ENCODE results near the gene DDX24. TPM values are rescaled to one million over a fixed set of nuclear protein-coding genes. Genes with fewer than 3 reads are reported as not detected.

The DDX24 gene
- total RNA-seq, 2 donors from 2014 or later, result 136 to 393 TPM

DNA sequence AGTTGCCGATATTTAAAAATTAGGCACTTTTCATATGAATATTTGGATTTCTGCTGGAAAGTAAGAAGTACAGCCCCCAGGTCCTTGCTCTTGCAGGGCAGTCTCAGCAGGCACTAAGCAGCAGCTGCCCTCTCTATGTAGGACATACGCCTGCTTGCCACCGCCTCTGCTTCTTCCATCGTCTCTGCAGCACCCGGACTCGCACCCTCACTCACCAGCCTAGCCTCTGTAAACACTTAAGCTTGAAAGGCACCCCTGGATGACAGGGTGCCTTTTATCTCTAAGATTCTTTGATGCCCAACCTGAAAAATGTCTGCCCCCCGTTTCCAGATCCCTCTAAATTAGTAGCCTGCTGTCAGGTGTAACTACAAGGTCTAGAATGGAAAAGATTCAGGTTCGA, 35.9 kb downstream of the DDX24 start:
- Histone ChIP-seq H3K9me3 (no peaks in the 10 kb centered on the region), H3K4me1 (replicated peaks) (no peaks in the 10 kb centered on the region), H3K36me3 (peaks cover 0 to 29% of the 10 kb centered on the region in 2 donors), H3K4me3 (no peak overlapping the region), H3K27ac (no peak overlapping the region), H3K27me3 (replicated peaks; ENCODE audit: insufficient read depth) (no peaks in the 10 kb centered on the region)
- intact Hi-C loops (cut with DNase I), result no loop called here
- no peak for DNase-seq (ENCODE audit: low spot score)
- 90% methylated on average over 8 of the region's 8 CpGs for WGBS
- no peak for TF ChIP-seq POLR2AphosphoS5 (IDR thresholded peaks at IDR 0.05)
- TF ChIP-seq POLR2A (IDR thresholded peaks at IDR 0.05), result no peak
- no peak for TF ChIP-seq CTCF (IDR thresholded peaks at IDR 0.05)

- TF ChIP-seq CTCF (IDR thresholded peaks at IDR 0.05), result no peak
- TF ChIP-seq POLR2AphosphoS5 (IDR thresholded peaks at IDR 0.05), result no peak
- no peak for TF ChIP-seq POLR2A (IDR thresholded peaks at IDR 0.05)
- H3K4me3 ChIP-seq, result no peak overlapping the region
- intact Hi-C loops (cut with DNase I), result no loop called here
- no peaks in the 10 kb centered on the region for H3K27me3 ChIP-seq (replicated peaks; ENCODE audit: insufficient read depth)
- no peak overlapping the region for H3K27ac ChIP-seq
- 86% methylated on average over 20 of the region's 20 CpGs for WGBS
- no peaks in the 10 kb centered on the region for H3K9me3 ChIP-seq
- peaks cover 0 to 24% of the 10 kb centered on the region in 2 donors for H3K36me3 ChIP-seq
- no peaks in the 10 kb centered on the region for H3K4me1 ChIP-seq (replicated peaks)
- DNase-seq (ENCODE audit: low spot score), result no peak
These were observed 36.4 kb downstream of the DDX24 start for GRCh38 chr14:94044476-94045091.

- Histone ChIP-seq H3K4me1 (replicated peaks) (no peaks in the 10 kb centered on the region), H3K4me3 (no peak overlapping the region), H3K36me3 (peaks cover 0 to 19% of the 10 kb centered on the region in 2 donors), H3K27me3 (replicated peaks; ENCODE audit: insufficient read depth) (no peaks in the 10 kb centered on the region), H3K9me3 (no peaks in the 10 kb centered on the region), H3K27ac (no peak overlapping the region)
- intact Hi-C loops (cut with DNase I), result no loop called here
- no peak for DNase-seq (ENCODE audit: low spot score)
- 91% methylated on average over 14 of the region's 14 CpGs for WGBS
- TF ChIP-seq CTCF (IDR thresholded peaks at IDR 0.05), result no peak
- TF ChIP-seq POLR2A (IDR thresholded peaks at IDR 0.05), result no peak
- TF ChIP-seq POLR2AphosphoS5 (IDR thresholded peaks at IDR 0.05), result no peak
These were observed 37.1 kb downstream of the DDX24 start for GRCh38 chr14:94043756-94044475.

DNA sequence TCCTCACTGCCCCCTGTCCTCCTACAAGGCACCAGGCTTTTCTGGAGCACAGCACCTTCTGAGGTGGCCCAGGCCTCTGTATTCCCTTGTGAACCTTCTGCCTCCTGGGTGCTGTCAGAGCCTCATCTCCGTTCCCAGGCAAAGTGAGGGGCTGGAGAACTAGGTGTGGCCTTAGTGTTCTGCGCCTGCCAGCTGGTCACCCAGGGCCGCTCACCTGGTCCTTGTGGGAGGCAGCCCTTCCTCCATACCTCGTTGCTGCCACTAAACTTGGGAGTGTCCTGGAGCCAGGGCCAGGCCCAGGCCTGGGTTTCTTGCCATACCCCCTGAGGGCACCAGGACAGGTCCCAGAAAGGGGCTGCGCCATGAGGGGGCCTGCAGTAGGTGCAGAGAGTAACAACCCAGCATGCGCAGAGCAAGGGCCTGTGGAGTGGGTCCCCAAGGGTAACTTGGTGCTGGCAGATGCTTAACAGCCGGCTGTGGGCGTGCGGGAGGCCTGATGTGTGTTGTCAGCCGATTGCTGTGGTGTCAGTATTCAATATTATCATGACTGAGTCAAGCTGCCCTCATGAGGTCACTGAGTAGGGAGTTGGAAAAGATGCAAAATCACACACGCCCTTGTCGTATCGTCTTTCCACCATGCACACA, 37.8 kb downstream of the DDX24 start:
- H3K27me3 ChIP-seq (replicated peaks; ENCODE audit: insufficient read depth), result no peaks in the 10 kb centered on the region
- H3K4me3 ChIP-seq, result no peak overlapping the region
- no peak for TF ChIP-seq POLR2A (IDR thresholded peaks at IDR 0.05)
- no peak for TF ChIP-seq POLR2AphosphoS5 (IDR thresholded peaks at IDR 0.05)
- no peak for TF ChIP-seq CTCF (IDR thresholded peaks at IDR 0.05)
- H3K9me3 ChIP-seq, result no peaks in the 10 kb centered on the region
- 82% methylated on average over 13 of the region's 13 CpGs for WGBS
- peaks cover 0 to 19% of the 10 kb centered on the region in 2 donors for H3K36me3 ChIP-seq
- no peak overlapping the region for H3K27ac ChIP-seq
- no peaks in the 10 kb centered on the region for H3K4me1 ChIP-seq (replicated peaks)
- no peak for DNase-seq (ENCODE audit: low spot score)
- intact Hi-C loops (cut with DNase I), result no loop called here

Measured in prostate gland (tissue), 2 donors.